ENCODE measurements around the gene METTL16. TPM values are rescaled to one million over a fixed set of nuclear protein-coding genes. Genes with fewer than 3 reads are reported as not detected.
A peak's percentile ranks its signal among the peaks of the same experiment; 100 is the strongest.

Gene METTL16
- total RNA-seq, 2 experiments from 2014 or later, result 27.8 to 29.9 TPM

- H3K27me3 Mint-ChIP-seq, result no peaks in the 10 kb centered on the region
- no peak for DNase-seq
- CTCF ChIA-PET, result no interaction called here
- H3K9me3 Mint-ChIP-seq, result no peaks in the 10 kb centered on the region
- peak overlapping the region; percentile 43 for H3K4me3 Mint-ChIP-seq
- H3K36me3 Mint-ChIP-seq (ENCODE audit: low read depth), result peaks cover 12% of the 10 kb centered on the region
- H3K27ac Mint-ChIP-seq, result peak overlapping the region; percentile 78
- H3K4me1 Mint-ChIP-seq, result peaks cover 58% of the 10 kb centered on the region
- POLR2A ChIA-PET, result no interaction called here
These were observed 116.2 kb downstream of the METTL16 start for GRCh38 chr17:2395258-2396181.

GRCh38 chr17:2394775-2395201, 116.9 kb downstream of the METTL16 start:
- CTCF ChIA-PET, result no interaction called here
- no peak for DNase-seq
- H3K27me3 Mint-ChIP-seq, result no peaks in the 10 kb centered on the region
- peaks cover 65% of the 10 kb centered on the region for H3K4me1 Mint-ChIP-seq
- POLR2A ChIA-PET, result no interaction called here
- no peaks in the 10 kb centered on the region for H3K9me3 Mint-ChIP-seq
- peak overlapping the region; percentile 64 for H3K27ac Mint-ChIP-seq
- H3K36me3 Mint-ChIP-seq (ENCODE audit: low read depth), result peaks cover 15% of the 10 kb centered on the region
- H3K4me3 Mint-ChIP-seq, result peak overlapping the region; percentile 62

- peak; percentile 28 for DNase-seq
- Mint-ChIP-seq H3K27me3 (no peaks in the 10 kb centered on the region), H3K36me3 (ENCODE audit: low read depth) (peaks cover 15% of the 10 kb centered on the region), H3K4me3 (peak overlapping the region; percentile 75), H3K4me1 (peaks cover 69% of the 10 kb centered on the region), H3K27ac (peak overlapping the region; percentile 83), H3K9me3 (no peaks in the 10 kb centered on the region)
- CTCF ChIA-PET, result interaction anchor here (1.0 to 2.3 kb wide), 3 partner anchors 7 to 25 kb away, joined by 3 to 15 read pairs (median 4); no protein-coding TSS in a partner anchor
- POLR2A ChIA-PET, result interaction anchor here (0.5 kb wide), 1 partner anchor 9 kb away, joined by 4 read pairs; no protein-coding TSS in a partner anchor
These were observed 117.5 kb downstream of the METTL16 start for GRCh38 chr17:2393954-2394749.

GRCh38 chr17:2393174-2393953, 118.3 kb downstream of the METTL16 start:
- ChIA-PET CTCF (interaction anchor here (1.0 to 2.9 kb wide), 6 partner anchors 8 to 25 kb away, joined by 3 to 34 read pairs (median 7); no protein-coding TSS in a partner anchor), POLR2A (interaction anchor here (1.1 to 2.2 kb wide), 2 partner anchors 8 to 11 kb away, joined by 6 to 7 read pairs; no protein-coding TSS in a partner anchor)
- H3K27ac Mint-ChIP-seq, result peak overlapping the region; percentile 94
- H3K4me1 Mint-ChIP-seq, result peaks cover 69% of the 10 kb centered on the region
- no peaks in the 10 kb centered on the region for H3K9me3 Mint-ChIP-seq
- peak; percentile 91 for DNase-seq
- no peaks in the 10 kb centered on the region for H3K27me3 Mint-ChIP-seq
- peak overlapping the region; percentile 78 for H3K4me3 Mint-ChIP-seq
- peaks cover 15% of the 10 kb centered on the region for H3K36me3 Mint-ChIP-seq (ENCODE audit: low read depth)

- no peaks in the 10 kb centered on the region for H3K9me3 Mint-ChIP-seq
- peak overlapping the region; percentile 83 for H3K4me3 Mint-ChIP-seq
- H3K27me3 Mint-ChIP-seq, result no peaks in the 10 kb centered on the region
- DNase-seq, result peak; percentile 96
- peaks cover 15% of the 10 kb centered on the region for H3K36me3 Mint-ChIP-seq (ENCODE audit: low read depth)
- ChIA-PET CTCF (interaction anchor here (1.0 to 2.9 kb wide), 9 partner anchors 9 to 26 kb away, joined by 3 to 34 read pairs (median 4); partner anchors contain the start of gene MNT), POLR2A (interaction anchor here (1.1 to 2.2 kb wide), 3 partner anchors 9 to 20 kb away, joined by 3 to 7 read pairs (median 6); no protein-coding TSS in a partner anchor)
- peak overlapping the region; percentile 95 for H3K27ac Mint-ChIP-seq
- H3K4me1 Mint-ChIP-seq, result peaks cover 62% of the 10 kb centered on the region
These were observed 119.2 kb downstream of the METTL16 start for GRCh38 chr17:2392252-2393173.

GRCh38 chr17:2391597-2392251, 120.0 kb downstream of the METTL16 start:
- Mint-ChIP-seq H3K9me3 (no peaks in the 10 kb centered on the region), H3K27ac (peak overlapping the region; percentile 95), H3K36me3 (ENCODE audit: low read depth) (peaks cover 15% of the 10 kb centered on the region), H3K27me3 (no peaks in the 10 kb centered on the region), H3K4me1 (peaks cover 54% of the 10 kb centered on the region), H3K4me3 (peak overlapping the region; percentile 83)
- ChIA-PET POLR2A (interaction anchor here (1.2 to 2.2 kb wide), 2 partner anchors 9 to 21 kb away, joined by 3 to 6 read pairs; no protein-coding TSS in a partner anchor), CTCF (interaction anchor here (0.6 to 2.9 kb wide), 8 partner anchors 9 to 53 kb away, joined by 3 to 34 read pairs (median 8); partner anchors contain the start of gene MNT)
- no peak for DNase-seq

GRCh38 chr17:2390199-2390836, 121.4 kb downstream of the METTL16 start:
- H3K9me3 Mint-ChIP-seq, result no peaks in the 10 kb centered on the region
- H3K27ac Mint-ChIP-seq, result peak overlapping the region; percentile 81
- H3K27me3 Mint-ChIP-seq, result no peaks in the 10 kb centered on the region
- peak overlapping the region; percentile 40 for H3K4me3 Mint-ChIP-seq
- POLR2A ChIA-PET, result interaction anchor here (0.5 kb wide), 1 partner anchor 1241 kb away, joined by 3 read pairs; no protein-coding TSS in a partner anchor
- H3K36me3 Mint-ChIP-seq (ENCODE audit: low read depth), result peaks cover 15% of the 10 kb centered on the region
- DNase-seq, result no peak
- CTCF ChIA-PET, result interaction anchor here (1.5 kb wide), 1 partner anchor 26 kb away, joined by 11 read pairs; no protein-coding TSS in a partner anchor
- H3K4me1 Mint-ChIP-seq, result peaks cover 47% of the 10 kb centered on the region

- Mint-ChIP-seq H3K4me1 (peaks cover 38% of the 10 kb centered on the region), H3K4me3 (no peak overlapping the region), H3K36me3 (ENCODE audit: low read depth) (peaks cover 12% of the 10 kb centered on the region), H3K9me3 (no peaks in the 10 kb centered on the region), H3K27me3 (no peaks in the 10 kb centered on the region), H3K27ac (no peak overlapping the region)
- no peak for DNase-seq
- ChIA-PET CTCF (interaction anchor here (2.0 kb wide), 1 partner anchor 27 kb away, joined by 8 read pairs; no protein-coding TSS in a partner anchor), POLR2A (no interaction called here)
These were observed 123.0 kb downstream of the METTL16 start for GRCh38 chr17:2388683-2389055.

- Mint-ChIP-seq H3K4me3 (no peak overlapping the region), H3K4me1 (peaks cover 38% of the 10 kb centered on the region), H3K9me3 (no peaks in the 10 kb centered on the region), H3K27ac (no peak overlapping the region), H3K36me3 (ENCODE audit: low read depth) (peaks cover 12% of the 10 kb centered on the region), H3K27me3 (no peaks in the 10 kb centered on the region)
- POLR2A ChIA-PET, result no interaction called here
- CTCF ChIA-PET, result interaction anchor here (2.0 kb wide), 1 partner anchor 28 kb away, joined by 8 read pairs; no protein-coding TSS in a partner anchor
- no peak for DNase-seq
These were observed 123.5 kb downstream of the METTL16 start for GRCh38 chr17:2388020-2388682.
